ENCODE measurements around the gene LAIR2.

GRCh38 chr19:54464044-54464629, 38.5 kb upstream of the LAIR2 start:
- no peak for TF ChIP-seq CTCF (IDR thresholded peaks at IDR 0.05)
- TF ChIP-seq EP300 (IDR thresholded peaks at IDR 0.05): no peak
- no peak for TF ChIP-seq POLR2A (IDR thresholded peaks at IDR 0.05)
- TF ChIP-seq POLR2AphosphoS5 (IDR thresholded peaks at IDR 0.05): peak in 1 of 3 donors; percentile 35
